GM06990 (cell line): ENCODE data around the gene PRSS38.

ENCODE experiments used
- DNase-seq: peaks from one replicate; pipeline ENCODE4 v3.0.0-alpha.2; 2011; ENCODE audit not compliant: insufficient read length; ENCODE audit errors: extremely low read depth
- H3K27me3 ChIP-seq: replicated peaks from 2 replicates; pipeline ENCODE4 v1.6.0; 2011; ENCODE audit warnings: low read length; ENCODE audit not compliant: control insufficient read depth, insufficient read depth
- H3K36me3 ChIP-seq: 2 replicates; pipeline ENCODE4 v1.5.1; 2011; ENCODE audit warnings: low read length; ENCODE audit not compliant: control insufficient read depth, insufficient read depth
- H3K4me3 ChIP-seq: replicated peaks from 2 replicates; pipeline ENCODE4 v1.5.1; 2011; ENCODE audit warnings: low read depth, mild to moderate bottlenecking, control low read depth, low read length
- TF ChIP-seq, protein P1 (sequence below): IDR thresholded peaks from 2 replicates; pipeline ENCODE4 v1.5.1; 2011; ENCODE audit warnings: low read length, control low read depth, mild to moderate bottlenecking, inconsistent platforms; ENCODE audit not compliant: insufficient read depth, poor library complexity, severe bottlenecking

PRSS38 gene

DNA sequence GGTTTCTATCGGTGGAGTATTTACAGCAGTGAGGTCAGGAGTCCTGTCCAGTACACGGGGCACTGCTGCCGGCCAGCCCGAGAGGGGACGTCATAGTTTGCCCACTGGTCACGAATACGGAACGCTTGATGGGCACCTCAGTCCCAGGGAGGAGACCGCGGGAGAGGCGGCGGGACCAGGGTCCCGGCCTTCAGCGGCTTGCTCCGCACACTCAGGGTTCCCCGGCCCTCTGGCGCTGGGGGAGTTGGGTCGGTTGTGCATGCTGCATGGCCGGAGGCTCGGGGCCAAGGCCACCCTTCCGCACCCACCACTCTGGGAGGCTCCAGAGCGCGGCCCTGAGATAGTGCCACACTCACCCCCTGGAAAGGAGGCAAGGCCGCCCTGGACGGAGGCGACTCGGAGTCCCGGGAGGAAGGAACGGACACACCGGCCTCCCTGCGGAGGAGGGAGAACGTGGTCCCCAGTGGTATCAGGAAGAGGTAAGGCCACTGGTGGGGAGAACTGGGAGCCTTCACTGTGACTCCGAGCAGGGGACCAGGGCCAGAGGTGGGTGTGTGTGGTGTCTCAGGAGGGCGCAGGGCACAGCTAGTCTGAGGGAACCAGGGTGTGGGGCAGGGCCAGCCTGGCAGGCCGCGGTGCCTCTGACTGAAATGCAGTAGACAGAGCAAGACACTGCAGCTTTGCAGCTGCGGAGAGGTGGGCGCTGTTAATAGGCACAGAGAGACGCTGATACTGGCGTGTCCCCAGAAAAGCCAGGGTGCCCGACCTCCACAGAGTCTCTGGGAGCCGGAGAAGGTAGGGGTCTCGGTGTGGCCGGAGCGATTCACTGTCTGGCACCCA, 28.6 kb upstream of the PRSS38 start:
- no peaks in the 10 kb centered on the region for H3K27me3 ChIP-seq
- H3K36me3 ChIP-seq, result no peaks in the 10 kb centered on the region
- no peak for DNase-seq
- TF ChIP-seq, protein P1, sequence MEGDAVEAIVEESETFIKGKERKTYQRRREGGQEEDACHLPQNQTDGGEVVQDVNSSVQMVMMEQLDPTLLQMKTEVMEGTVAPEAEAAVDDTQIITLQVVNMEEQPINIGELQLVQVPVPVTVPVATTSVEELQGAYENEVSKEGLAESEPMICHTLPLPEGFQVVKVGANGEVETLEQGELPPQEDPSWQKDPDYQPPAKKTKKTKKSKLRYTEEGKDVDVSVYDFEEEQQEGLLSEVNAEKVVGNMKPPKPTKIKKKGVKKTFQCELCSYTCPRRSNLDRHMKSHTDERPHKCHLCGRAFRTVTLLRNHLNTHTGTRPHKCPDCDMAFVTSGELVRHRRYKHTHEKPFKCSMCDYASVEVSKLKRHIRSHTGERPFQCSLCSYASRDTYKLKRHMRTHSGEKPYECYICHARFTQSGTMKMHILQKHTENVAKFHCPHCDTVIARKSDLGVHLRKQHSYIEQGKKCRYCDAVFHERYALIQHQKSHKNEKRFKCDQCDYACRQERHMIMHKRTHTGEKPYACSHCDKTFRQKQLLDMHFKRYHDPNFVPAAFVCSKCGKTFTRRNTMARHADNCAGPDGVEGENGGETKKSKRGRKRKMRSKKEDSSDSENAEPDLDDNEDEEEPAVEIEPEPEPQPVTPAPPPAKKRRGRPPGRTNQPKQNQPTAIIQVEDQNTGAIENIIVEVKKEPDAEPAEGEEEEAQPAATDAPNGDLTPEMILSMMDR, result no peak
- H3K4me3 ChIP-seq, result peak overlapping the region; percentile 66

DNA sequence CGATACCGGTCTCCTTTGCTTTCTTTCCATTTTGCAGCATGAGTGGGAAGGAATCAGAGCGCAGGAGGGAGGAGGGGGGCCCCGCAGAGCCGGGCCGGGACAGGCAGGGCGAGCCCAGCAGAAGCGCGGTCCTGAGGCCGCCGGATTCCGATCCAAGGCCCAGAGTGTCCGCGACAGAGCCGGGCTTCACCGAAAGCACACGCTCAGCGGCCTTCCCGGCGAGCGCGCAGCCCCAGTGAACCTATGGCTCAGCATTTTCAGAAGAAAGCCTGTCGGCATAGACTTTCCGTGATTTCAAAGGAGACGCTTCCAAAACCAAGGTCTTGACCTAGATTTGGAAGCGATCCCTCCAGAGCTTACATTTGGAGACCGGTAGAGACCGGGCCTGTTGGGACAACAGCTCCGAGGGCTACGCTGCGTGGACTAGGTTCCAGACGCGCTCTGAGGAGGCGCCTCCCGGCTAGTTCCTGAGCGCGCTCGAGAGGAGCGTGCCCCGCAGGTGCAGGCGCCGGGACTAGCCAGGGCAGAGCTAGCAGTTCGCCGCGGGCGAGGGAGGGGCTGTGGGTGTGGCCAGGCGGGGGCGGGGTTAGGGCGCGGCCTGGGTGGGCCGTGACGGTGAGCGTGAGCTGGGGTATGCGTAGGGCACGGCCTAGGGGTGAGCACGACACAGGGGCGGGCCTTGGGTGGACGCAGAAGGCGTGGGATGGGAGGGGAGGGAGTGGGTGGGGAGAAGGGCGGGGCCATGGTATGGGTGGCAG, 27.8 kb upstream of the PRSS38 start:
- peak overlapping the region; percentile 66 for H3K4me3 ChIP-seq
- DNase-seq, result peak; percentile 96
- no peaks in the 10 kb centered on the region for H3K27me3 ChIP-seq
- TF ChIP-seq, protein P1, result no peak
- no peaks in the 10 kb centered on the region for H3K36me3 ChIP-seq

DNA sequence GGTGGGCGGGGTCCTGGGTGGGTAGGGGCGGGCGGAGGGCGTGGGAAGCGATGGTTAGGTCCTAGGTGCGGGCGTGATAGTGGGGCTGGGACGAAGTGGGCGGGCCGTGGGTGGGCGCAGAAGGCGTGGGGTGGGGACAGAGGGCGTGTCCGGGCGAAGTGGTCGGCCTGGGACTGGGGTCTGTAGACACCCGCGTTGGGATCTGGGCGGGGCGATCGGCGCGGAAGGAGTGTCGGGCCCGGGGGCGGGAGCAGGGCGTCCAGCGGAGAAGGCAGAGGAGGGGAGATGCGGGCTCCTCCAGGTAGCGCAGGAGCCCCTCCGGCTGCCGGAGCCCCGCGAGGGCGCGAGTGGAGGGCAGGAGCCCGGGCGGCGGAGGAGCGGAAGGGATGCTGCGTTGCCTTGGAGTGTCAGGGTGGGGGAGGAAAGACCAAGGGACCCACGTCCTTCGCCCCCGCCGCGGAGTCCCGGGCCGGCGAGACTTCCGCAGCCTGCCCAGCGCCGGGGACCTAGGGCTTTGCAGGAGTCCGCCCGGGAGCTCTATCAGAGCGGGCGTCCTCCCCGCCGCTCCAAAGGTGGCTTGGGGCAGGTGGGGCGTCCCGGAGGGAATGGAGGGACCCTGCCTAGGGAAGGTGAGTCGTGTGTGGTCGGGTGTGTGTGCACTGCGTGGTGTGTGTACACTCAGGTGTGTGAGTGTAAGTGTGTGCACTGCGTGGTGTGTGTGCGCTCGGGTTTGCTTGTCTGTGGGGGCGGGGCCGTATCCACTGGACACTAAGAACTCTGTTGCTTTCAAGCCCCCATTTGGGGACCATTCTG, 27.0 kb upstream of the PRSS38 start:
- no peak for DNase-seq
- TF ChIP-seq, protein P1, result no peak
- Histone ChIP-seq H3K27me3 (no peaks in the 10 kb centered on the region), H3K36me3 (no peaks in the 10 kb centered on the region), H3K4me3 (peak overlapping the region; percentile 66)

DNA sequence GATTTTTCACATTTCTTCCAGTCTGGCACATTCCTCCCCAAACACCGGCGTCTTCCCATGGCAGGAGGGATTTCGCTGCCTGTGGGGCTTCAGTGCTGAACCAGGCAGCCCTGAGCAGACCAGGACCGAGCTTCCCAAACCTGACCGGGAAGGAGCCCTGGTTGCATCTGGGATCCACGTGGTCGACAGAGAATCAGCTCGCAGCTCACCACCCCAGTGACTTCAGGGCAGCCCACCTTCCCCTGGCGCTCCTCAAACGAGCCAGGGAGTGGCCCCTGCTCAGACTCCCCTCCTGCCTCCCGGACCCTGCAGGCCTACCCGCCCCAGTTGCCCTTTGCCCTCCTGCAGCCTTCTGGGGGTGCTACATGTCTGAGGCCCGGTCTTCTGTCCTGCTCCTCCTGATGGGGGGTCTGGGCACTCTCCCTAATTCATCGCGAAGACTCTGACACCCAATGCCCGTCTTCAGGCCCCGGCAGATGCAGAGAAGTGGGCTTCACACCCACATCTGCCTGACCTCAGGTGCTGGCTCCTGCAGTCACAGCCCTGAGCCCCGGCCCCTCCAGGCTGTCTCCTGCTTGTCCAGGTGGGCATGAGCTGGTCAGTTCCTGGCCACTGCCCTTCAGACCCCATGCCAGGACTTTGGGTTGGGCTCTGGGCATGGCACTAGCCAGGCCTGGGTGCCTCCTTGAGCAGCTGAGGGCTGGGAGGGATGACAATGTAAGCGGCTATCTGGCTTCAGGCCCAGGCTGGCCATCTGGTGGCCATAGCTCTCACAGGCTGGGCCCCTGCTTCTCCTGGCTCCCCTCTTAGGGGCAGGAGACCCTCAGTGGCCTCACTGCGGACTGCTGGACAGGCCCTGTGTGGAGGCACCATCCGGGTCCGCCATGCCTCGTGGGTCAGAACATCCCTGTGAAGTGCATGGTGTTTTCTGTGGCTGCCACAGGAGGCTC, 26.1 kb upstream of the PRSS38 start:
- H3K27me3 ChIP-seq, result no peaks in the 10 kb centered on the region
- TF ChIP-seq, protein P1, result no peak
- H3K36me3 ChIP-seq, result no peaks in the 10 kb centered on the region
- no peak for DNase-seq
- no peak overlapping the region; the same call in 1 of the 2 replicates for H3K4me3 ChIP-seq

DNA sequence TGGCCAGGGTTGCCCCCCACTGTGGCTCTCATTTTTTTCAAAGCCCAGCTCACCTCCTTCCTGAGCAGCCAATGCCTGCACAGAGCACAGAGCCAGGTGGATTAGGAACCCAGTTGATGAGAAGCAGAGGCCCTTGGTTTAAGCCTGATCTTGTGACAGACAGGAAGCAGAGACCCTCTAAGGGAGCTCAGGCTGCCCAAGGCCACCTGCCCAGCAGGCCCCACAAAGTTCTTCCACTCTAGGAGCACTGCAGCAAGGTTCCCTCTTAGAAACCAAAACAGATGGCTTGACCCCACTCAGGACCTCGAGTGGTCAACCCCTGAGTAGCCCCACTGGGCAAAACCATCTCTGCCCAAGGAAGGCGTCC, 25.5 kb upstream of the PRSS38 start:
- no peaks in the 10 kb centered on the region for H3K36me3 ChIP-seq
- no peak for DNase-seq
- H3K27me3 ChIP-seq, result no peaks in the 10 kb centered on the region
- TF ChIP-seq, protein P1, result no peak
- H3K4me3 ChIP-seq, result no peak overlapping the region
